ENCODE measurements around the gene NDUFB10.

- TF ChIP-seq REST (IDR thresholded peaks at IDR 0.05; ENCODE audit: insufficient replicate concordance, low read depth) (no peak), CTCF (IDR thresholded peaks at IDR 0.05; ENCODE audit: insufficient read depth, low read length) (no peak), SPI1 (IDR thresholded peaks at IDR 0.05; ENCODE audit: borderline replicate concordance, low read depth) (no peak), POLR2AphosphoS5 (IDR thresholded peaks at IDR 0.05; ENCODE audit: low read depth) (peak; percentile 12; the same call in 1 of the 2 replicates), GABPA (IDR thresholded peaks at IDR 0.05; ENCODE audit: low read depth) (no peak)
Measured at GRCh38 chr16:1984347-1985225, 25.2 kb downstream of the NDUFB10 start.
